ENCODE data around the gene ZNF331. TPM values are rescaled to one million over a fixed set of nuclear protein-coding genes. Genes with fewer than 3 reads are reported as not detected.

Gene ZNF331
- total and polyA plus RNA-seq, 2 of the 8 experiments (the other 6 are each of a cell fraction or from before 2014, with no cell fraction given): 30.0 to 44.1 TPM

DNA sequence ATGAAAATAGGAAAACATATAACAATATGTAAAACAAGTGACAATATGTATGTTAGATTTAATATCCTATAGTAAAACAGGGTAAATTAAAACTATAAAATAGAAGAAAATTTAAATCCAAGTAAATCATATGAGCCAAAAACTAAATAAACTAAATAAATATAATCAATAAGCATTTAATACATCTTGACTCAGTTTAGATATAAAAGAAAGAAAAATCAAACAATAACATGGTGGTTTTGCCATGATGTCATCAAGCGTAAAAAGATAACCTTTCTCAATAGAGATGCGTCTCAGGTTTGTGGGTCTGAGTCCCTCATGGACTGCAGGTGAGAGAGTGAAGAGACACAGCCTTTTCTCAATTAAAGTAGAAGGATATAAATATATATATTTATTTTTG, 26.6 kb upstream of the ZNF331 start:
- Histone ChIP-seq H3K4me2 (ENCODE audit: insufficient read depth in 1 of 2, low read depth in 2 of 2, low read length in 2 of 2) (no peak overlapping the region), H3K23ac (ENCODE audit: insufficient read length) (no peak overlapping the region), H2BK5ac (ENCODE audit: low read depth, low read length) (no peak overlapping the region), H2AK5ac (ENCODE audit: low read depth, low read length) (no peak overlapping the region), H3K14ac (ENCODE audit: insufficient read length) (no peak overlapping the region), H2AFZ (ENCODE audit: low read length) (no peak overlapping the region), H3K27ac (ENCODE audit: low read depth, low read length) (no peak overlapping the region), H3K18ac (ENCODE audit: extremely low read depth, low read length) (no peak overlapping the region), H2BK20ac (ENCODE audit: low read length) (no peak overlapping the region), H3K4ac (replicated peaks; ENCODE audit: insufficient read length, low read depth, low read length) (no peak overlapping the region), H3K9me3 (ENCODE audit: insufficient read depth in 2 of 2, low read depth in 1 of 2, low read length in 1 of 2) (no peaks in the 10 kb centered on the region), H3K79me2 (ENCODE audit: control insufficient read depth in 1 of 2, insufficient read depth in 2 of 2, low read length in 2 of 2) (no peaks in the 10 kb centered on the region), H3K23me2 (ENCODE audit: low read depth, low read length) (no peaks in the 10 kb centered on the region), H2BK120ac (replicated peaks; ENCODE audit: low read depth, low read length) (no peak overlapping the region), H4K91ac (replicated peaks; ENCODE audit: insufficient read length, low read length) (no peak overlapping the region), H3K56ac (replicated peaks; ENCODE audit: insufficient read length, low read depth, low read length) (no peak overlapping the region), H4K5ac (ENCODE audit: insufficient read length, low read depth, low read length) (no peak overlapping the region), H2BK12ac (ENCODE audit: low read depth, low read length) (no peak overlapping the region), H3K4me1 (replicated peaks in 1 of 4; ENCODE audit: control insufficient read depth in 3 of 4, insufficient read depth in 4 of 4, low read length in 3 of 4) (peaks cover 0 to 2% (median 0%) of the 10 kb centered on the region in 4 experiments; a peak in 2 of 7 replicates), H3K79me1 (ENCODE audit: low read depth, low read length) (no peaks in the 10 kb centered on the region), H3K27me3 (replicated peaks in 1 of 4; ENCODE audit: control insufficient read depth in 3 of 4, extremely low read depth in 1 of 4, insufficient read depth in 3 of 4, low read length in 3 of 4) (no peaks in the 10 kb centered on the region), H3K9ac (replicated peaks in 1 of 4; ENCODE audit: extremely low read depth in 1 of 4, low read depth in 3 of 4, low read length in 3 of 4) (no peak overlapping the region), H3K4me3 (ENCODE audit: extremely low read depth in 1 of 4, insufficient read depth in 2 of 4, low read depth in 3 of 4, low read length in 4 of 4) (no peak overlapping the region), H3K36me3 (ENCODE audit: control insufficient read depth in 2 of 4, insufficient read depth in 4 of 4, low read length in 3 of 4) (no peaks in the 10 kb centered on the region), H4K20me1 (replicated peaks in 1 of 2; ENCODE audit: control insufficient read depth in 1 of 2, insufficient read depth in 2 of 2, low read length in 2 of 2) (no peaks in the 10 kb centered on the region), H2BK15ac (ENCODE audit: low read length) (no peak overlapping the region), H4K8ac (ENCODE audit: extremely low read depth, insufficient read depth, low read length) (no peak overlapping the region)
- no peak for TF ChIP-seq EP300 (IDR thresholded peaks at IDR 0.05; ENCODE audit: borderline replicate concordance in 1 of 2, low read depth in 2 of 2, low read length in 2 of 2)
- no peak for TF ChIP-seq ZNF274 (IDR thresholded peaks at IDR 0.05; ENCODE audit: borderline replicate concordance, extremely low read depth, low read length)
- TF ChIP-seq SIN3A (conservative IDR thresholded peaks at IDR 0.05 in 1 of 2, IDR thresholded peaks at IDR 0.05 in 1 of 2; ENCODE audit: low read depth in 1 of 2, low read length in 2 of 2): no peak
- no peak for TF ChIP-seq SRF (IDR thresholded peaks at IDR 0.05; ENCODE audit: low read depth, low read length)
- no peak for TF ChIP-seq TEAD4 (IDR thresholded peaks at IDR 0.05; ENCODE audit: low read depth, low read length)
- TF ChIP-seq POLR2A (IDR thresholded peaks at IDR 0.05; ENCODE audit: control extremely low read depth in 1 of 2, low read depth in 2 of 2, low read length in 2 of 2): no peak
- TF ChIP-seq CREB1 (IDR thresholded peaks at IDR 0.05): no peak
- TF ChIP-seq BCL11A (IDR thresholded peaks at IDR 0.05; ENCODE audit: low read depth in 2 of 2, low read length in 2 of 2): no peak
- TF ChIP-seq GABPA (IDR thresholded peaks at IDR 0.05; ENCODE audit: borderline replicate concordance, insufficient read depth, low read length): no peak
- TF ChIP-seq EGR1 (IDR thresholded peaks at IDR 0.05; ENCODE audit: borderline replicate concordance, low read depth, low read length): no peak
- TF ChIP-seq BACH1 (IDR thresholded peaks at IDR 0.05; ENCODE audit: low read length): no peak
- no peak for TF ChIP-seq PHF8 (conservative IDR thresholded peaks at IDR 0.05; ENCODE audit: low read depth, low read length)
- TF ChIP-seq POU5F1 (IDR thresholded peaks at IDR 0.05; ENCODE audit: low read depth, low read length): no peak
- FAIRE-seq (no peak), DNase-seq (ENCODE audit: low read depth in 1 of 2, low spot score in 2 of 2) (no peak)
- 98% methylated on average over 2 of the region's 2 CpGs; no CpG with 5 or more reads in 1 of the 2 experiments for WGBS, 2 experiments (ENCODE audit: extremely low coverage in 1 of 2, insufficient coverage in 1 of 2, insufficient read length in 1 of 2, insufficient replicate concordance in 2 of 2, low coverage in 1 of 2, low lambda C conversion rate in 2 of 2, missing lambda C conversion rate in 1 of 2)
- POLR2A ChIA-PET (ENCODE audit: partially characterized antibody): interaction anchor here (1.0 to 1.2 kb wide), 2 partner anchors 9 to 27 kb away, joined by 3 to 6 read pairs; partner anchors contain the start of gene ZNF331
- CTCF ChIA-PET (ENCODE audit: partially characterized antibody): interaction anchor here (0.6 to 2.1 kb wide), 5 partner anchors 9 to 283 kb away, joined by 4 to 12 read pairs (median 5); no protein-coding TSS in a partner anchor

Measured in H1 (cell line).